GM18502 (cell line): ENCODE data around the gene ANKRD33.

Experiments used
- ATAC-seq: cut with Tn5 transposase; IDR thresholded peaks from one replicate; pipeline ENCODE4 v1.9.1; 2021; ENCODE audit warnings: mild to moderate bottlenecking; ENCODE audit not compliant: unreplicated experiment, poor library complexity

The ANKRD33 gene

DNA sequence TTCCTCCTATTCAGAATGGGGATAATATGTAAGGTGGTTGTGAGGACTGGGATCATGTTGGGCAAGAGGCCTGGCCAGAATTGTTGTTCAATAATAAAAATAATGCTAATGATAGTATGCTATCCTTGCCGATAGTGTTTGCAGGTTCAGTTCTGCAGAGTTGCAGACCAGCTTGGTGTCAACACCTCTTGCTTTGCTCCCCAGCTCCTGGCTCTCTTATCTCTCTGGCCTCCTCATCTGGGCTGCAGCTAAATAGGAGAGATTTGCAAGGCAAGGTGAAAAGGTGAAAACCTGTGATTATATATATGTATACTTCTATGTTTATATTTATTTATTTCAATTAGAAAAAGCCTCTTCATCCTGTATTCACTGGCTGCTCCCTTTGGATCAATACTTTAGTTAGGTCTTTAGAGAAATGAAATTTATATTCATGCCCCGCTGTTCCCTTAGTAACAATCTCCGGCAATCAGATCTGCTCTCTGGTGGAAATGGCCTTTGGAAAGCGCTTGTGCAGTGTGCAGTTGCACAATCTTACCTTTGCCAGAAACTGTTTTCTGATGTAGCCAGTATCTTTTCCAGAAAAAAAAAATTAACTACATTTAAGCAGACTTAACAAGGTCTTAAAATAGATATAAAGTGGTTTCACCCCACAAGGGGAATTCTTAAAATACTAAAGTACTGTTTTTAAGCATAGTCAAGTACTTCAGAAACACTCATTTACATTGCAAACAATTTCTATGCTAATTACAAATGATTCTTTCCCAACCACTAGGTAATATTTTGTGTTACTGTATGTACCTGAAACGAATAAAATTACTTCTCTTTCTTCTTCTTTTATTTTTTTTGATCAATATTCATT, 44.5 kb downstream of the ANKRD33 start:
- no peak for ATAC-seq

DNA sequence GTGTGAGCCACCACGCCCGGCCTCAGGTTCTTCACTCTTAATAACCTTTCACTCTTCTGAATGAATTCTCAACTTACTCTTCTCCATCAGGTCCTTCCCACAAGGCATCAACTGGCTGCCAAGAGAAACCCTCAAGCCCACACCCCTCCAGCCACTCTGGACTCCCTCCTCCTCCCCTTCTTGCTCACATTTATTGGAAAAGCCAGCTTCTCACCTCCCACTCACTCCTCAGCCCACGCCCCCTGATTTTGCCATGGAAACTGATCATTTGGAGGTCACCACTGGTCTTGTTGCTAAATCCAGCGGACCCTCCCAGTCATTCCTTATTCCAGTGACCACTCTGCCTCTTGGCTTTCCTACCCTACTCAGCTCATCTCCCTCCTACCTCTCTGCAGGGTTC, 46.2 kb downstream of the ANKRD33 start:
- ATAC-seq = no peak

DNA sequence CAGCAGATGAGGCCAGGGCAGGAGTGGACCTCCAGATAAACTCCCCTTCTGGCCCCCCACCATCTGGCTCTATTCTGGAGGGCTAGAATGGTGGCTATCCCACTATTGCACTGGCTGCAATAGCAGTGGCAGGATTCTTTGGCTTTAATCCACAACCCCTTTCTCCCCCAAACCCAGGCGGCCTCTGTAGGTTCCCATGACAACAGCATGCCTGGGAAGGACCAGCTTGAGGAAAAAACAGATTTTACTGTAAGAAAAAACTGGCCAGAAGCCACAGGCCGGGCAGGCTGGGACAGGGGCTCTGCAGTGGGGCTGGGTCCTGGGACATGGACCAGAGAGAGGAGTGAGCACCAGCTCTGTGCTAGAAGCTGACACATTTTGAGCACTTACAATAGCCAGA, 50.0 kb downstream of the ANKRD33 start:
- no peak for ATAC-seq

DNA sequence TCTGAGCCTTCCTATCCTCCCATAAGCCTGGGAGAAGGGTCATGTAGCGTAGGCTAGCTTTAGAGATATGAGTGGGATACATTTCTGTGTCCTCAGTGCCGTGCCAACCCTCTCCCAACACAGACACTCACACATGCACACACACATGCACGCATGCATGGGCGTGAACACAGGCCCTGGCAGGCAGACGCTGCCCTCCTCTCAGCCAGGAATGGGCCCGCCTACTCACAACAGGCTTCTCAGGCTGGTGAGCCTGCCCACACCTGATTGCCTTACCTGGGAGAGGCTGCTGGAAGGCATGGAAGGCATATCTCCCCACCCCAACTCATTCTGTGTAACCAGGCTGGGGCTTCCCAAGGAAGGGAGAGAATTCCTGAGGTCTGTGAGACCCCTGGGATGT, 50.8 kb downstream of the ANKRD33 start:
- no peak for ATAC-seq

DNA sequence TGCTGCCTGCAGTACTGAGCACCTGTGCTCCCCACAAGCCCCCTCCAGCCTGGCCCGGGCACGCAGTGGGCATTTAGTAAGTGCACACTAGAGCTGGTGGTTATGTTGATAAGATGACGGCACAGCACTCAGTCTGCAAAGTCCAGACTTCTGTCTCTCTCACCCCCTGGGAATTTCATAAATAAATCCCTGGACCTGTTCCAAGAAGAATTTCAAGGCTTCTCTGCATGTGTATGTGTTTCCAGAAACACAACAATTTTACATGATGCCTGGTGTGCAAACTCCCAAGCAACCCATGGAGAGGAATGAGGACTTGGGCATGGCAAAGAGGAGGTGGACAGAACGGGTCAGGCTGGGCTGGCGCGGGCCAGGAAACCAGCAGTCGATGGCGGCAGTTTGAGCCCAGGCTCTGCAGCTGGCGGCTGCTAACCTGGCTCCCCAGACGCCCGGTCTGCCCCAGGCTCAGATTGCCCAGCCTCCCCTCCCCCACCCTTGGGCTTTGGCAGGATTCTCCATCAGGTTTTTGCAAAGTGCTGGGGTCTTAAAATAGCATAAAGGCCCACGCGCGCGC, 53.2 kb downstream of the ANKRD33 start:
- no peak for ATAC-seq
